ENCODE measurements around the gene KIAA1328. TPM values are rescaled to one million over a fixed set of nuclear protein-coding genes. Genes with fewer than 3 reads are reported as not detected.

KIAA1328 gene
- total and polyA plus RNA-seq, 4 donors = 0.95 to 7.4 (median 2.9) TPM

GRCh38 chr18:36963464-36963863, 134.5 kb downstream of the KIAA1328 start (continued):
- TF ChIP-seq CTCF (IDR thresholded peaks at IDR 0.05; ENCODE audit: low read depth, low read length, missing input control) (no peak), RXRA (IDR thresholded peaks at IDR 0.05) (no peak), YY1 (IDR thresholded peaks at IDR 0.05) (no peak), FOXA1 (IDR thresholded peaks at IDR 0.05) (no peak), FOXA2 (IDR thresholded peaks at IDR 0.05) (no peak), SP1 (IDR thresholded peaks at IDR 0.05) (no peak), MAX (IDR thresholded peaks at IDR 0.05) (no peak), ATF3 (IDR thresholded peaks at IDR 0.05) (no peak), NR2F2 (IDR thresholded peaks at IDR 0.05) (no peak), TAF1 (conservative IDR thresholded peaks at IDR 0.05) (no peak), HNF4A (conservative IDR thresholded peaks at IDR 0.05) (no peak)

GRCh38 chr18:36974686-36975085, 145.8 kb downstream of the KIAA1328 start:
- 92% methylated on average over 3 of the region's 3 CpGs for WGBS

More at GRCh38 chr18:36974686-36975085, 145.8 kb downstream of the KIAA1328 start:
- Histone ChIP-seq H3K36me3 (ENCODE audit: control insufficient read depth in 4 of 4, insufficient read depth in 3 of 4, low read depth in 1 of 4, low read length in 3 of 4) (no peaks in the 10 kb centered on the region), H3K4me1 (ENCODE audit: control insufficient read depth in 4 of 4, insufficient read depth in 4 of 4, low read length in 3 of 4) (no peaks in the 10 kb centered on the region), H3K27ac (ENCODE audit: low read depth in 1 of 2, low read length in 2 of 2) (no peak overlapping the region), H3K9me3 (ENCODE audit: control insufficient read depth in 4 of 4, low read length in 3 of 4) (peaks cover 0 to 2% (median 0%) of the 10 kb centered on the region in 4 donors), H3K4me3 (ENCODE audit: low read depth in 1 of 3, low read length in 3 of 3) (no peak overlapping the region), H3K9ac (ENCODE audit: low read depth in 1 of 2, low read length in 2 of 2) (no peak overlapping the region), H3K27me3 (ENCODE audit: control insufficient read depth in 4 of 4, insufficient read depth in 4 of 4, low read length in 3 of 4) (no peaks in the 10 kb centered on the region)
- TF ChIP-seq HNF4G (IDR thresholded peaks at IDR 0.05) (no peak), RAD21 (IDR thresholded peaks at IDR 0.05) (no peak), ATF3 (IDR thresholded peaks at IDR 0.05) (no peak), REST (IDR thresholded peaks at IDR 0.05) (no peak), FOXA2 (IDR thresholded peaks at IDR 0.05) (no peak), RXRA (IDR thresholded peaks at IDR 0.05) (no peak), NR2F2 (IDR thresholded peaks at IDR 0.05) (no peak), SP1 (IDR thresholded peaks at IDR 0.05) (no peak), ZBTB33 (IDR thresholded peaks at IDR 0.05) (no peak), YY1 (IDR thresholded peaks at IDR 0.05) (no peak), FOXA1 (IDR thresholded peaks at IDR 0.05) (no peak), EGR1 (IDR thresholded peaks at IDR 0.05; ENCODE audit: low read depth in 2 of 2) (no peak), JUND (IDR thresholded peaks at IDR 0.05) (no peak), HNF4A (conservative IDR thresholded peaks at IDR 0.05) (no peak), TAF1 (conservative IDR thresholded peaks at IDR 0.05) (no peak), CTCF (IDR thresholded peaks at IDR 0.05; ENCODE audit: low read depth, low read length, missing input control) (no peak), MAX (IDR thresholded peaks at IDR 0.05) (no peak), GABPA (IDR thresholded peaks at IDR 0.05 in 1 of 2, conservative IDR thresholded peaks at IDR 0.05 in 1 of 2) (no peak)
- no peak for DNase-seq (ENCODE audit: low spot score)
